Transverse colon (tissue), 4 donors: ENCODE measurements around the gene DIPK1A. TPM values are rescaled to one million over a fixed set of nuclear protein-coding genes. Genes with fewer than 3 reads are reported as not detected.

Experiments
- DNase-seq: peaks from one replicate; pipeline ENCODE4 v3.0.0-alpha.2; 2019
- H3K27ac ChIP-seq, 4 donors: fragments of 200-600 bp; sonication (generic); 2 replicates each; pipeline ENCODE4 v1.5.1; 2016 to 2018; ENCODE audit warnings: inconsistent platforms in 4 of 4
- H3K27me3 ChIP-seq: fragments of 200-600 bp; sonication (generic); 2 replicates; pipeline ENCODE4 v1.5.1; 2017; ENCODE audit warnings: inconsistent platforms
- H3K36me3 ChIP-seq, 4 donors: fragments of 200-600 bp; sonication (generic); 2 replicates each; pipeline ENCODE4 v1.5.1; 2017 to 2019; ENCODE audit warnings: inconsistent platforms in 4 of 4
- H3K4me1 ChIP-seq, 4 donors: fragments of 200-600 bp; sonication (generic); 2 replicates each; pipeline ENCODE4 v1.5.1; 2017 to 2020; ENCODE audit warnings: inconsistent platforms in 4 of 4
- H3K4me3 ChIP-seq, 4 donors: fragments of 200-600 bp; sonication (generic); 1 replicate in 1 of 4; 2 replicates in 3 of 4; pipeline versions ENCODE4 v1.5.1 to v1.6.1; 2017 to 2019; ENCODE audit warnings: inconsistent platforms in 4 of 4
- H3K9me3 ChIP-seq, 2 donors: fragments of 200-600 bp; sonication (generic); 2 replicates each; pipeline ENCODE4 v1.5.1; 2017 to 2019; ENCODE audit warnings: inconsistent platforms in 2 of 2
- CTCF ChIP-seq, 5 experiments: fragments of 200-600 bp in 3 of 5; fragments of 450-650 bp in 2 of 5; sonication (generic) in 3 of 5; IDR thresholded peaks; 1 replicate in 2 of 5; 2 replicates in 3 of 5; pipeline ENCODE4 v1.5.1; 2016 to 2017; ENCODE audit warnings: antibody characterized with exemption in 5 of 5, inconsistent platforms in 3 of 5, mild to moderate bottlenecking in 2 of 5, moderate library complexity in 1 of 5
- EP300 ChIP-seq: sonication (generic); formaldehyde crosslinking; IDR thresholded peaks from one replicate; pipeline ENCODE4 v1.6.1; 2017; ENCODE audit warnings: antibody characterized with exemption, low read depth
- POLR2A ChIP-seq: fragments of 450-650 bp; IDR thresholded peaks from one replicate; pipeline ENCODE4 v1.6.1; 2016; ENCODE audit warnings: antibody characterized with exemption, mild to moderate bottlenecking, moderate library complexity
- POLR2AphosphoS5 ChIP-seq, 3 donors: sonication (generic); formaldehyde crosslinking; IDR thresholded peaks; one replicate each; pipeline ENCODE4 v1.6.1; 2016; ENCODE audit warnings: antibody characterized with exemption in 3 of 3
- WGBS, 2 donors: methylation state at CpG; one replicate each; pipeline ENCODE4 v1.1.5; 2018; ENCODE audit warnings: low coverage in 1 of 2; 5-methylcytosine and 5-hydroxymethylcytosine counted together
- in situ Hi-C, 4 donors: fragments of 200-750 bp; cut with MboI; loops; one replicate each; pipeline versions ENCODE4 v1.15.0 to v1.15.1; 2017; ENCODE audit warnings: low sequenced_read_pairs in 3 of 4, low pct_ligation_motif_present in 1 of 4, low pct_unique_long_range_greater_than_20kb in 1 of 4
- intact Hi-C: fragments of 100-400 bp; cut with DNase I; formaldehyde crosslinking; loops from one replicate; pipeline ENCODE4 v1.15.1; 2023; ENCODE audit warnings: low total_unique reads
- total RNA-seq, 4 donors: library from RNA; depleted of rRNA; stranded (reverse); fragments of >200 nt; gene quantifications; one replicate each; pipeline ENCODE4 v1.1.0, GENCODE V29; 2016

The DIPK1A gene
- total RNA-seq, 4 donors from 2014 or later = 6.0 to 17.9 (median 11.2) TPM

- no peak for TF ChIP-seq CTCF (IDR thresholded peaks at IDR 0.05)
- no peak for TF ChIP-seq EP300
- no peak for TF ChIP-seq POLR2A
- TF ChIP-seq POLR2AphosphoS5 (IDR thresholded peaks at IDR 0.05) = no peak
- no peaks in the 10 kb centered on the region for H3K27me3 ChIP-seq
- WGBS, 2 donors = 66 to 70% methylated on average over 3 to 5 of the region's 5 CpGs
- H3K9me3 ChIP-seq = no peaks in the 10 kb centered on the region
- peak overlapping the region; percentile 9 to 69 (median 61) for H3K27ac ChIP-seq
- peaks cover 0 to 43% (median 9%) of the 10 kb centered on the region in 4 donors for H3K4me1 ChIP-seq
- in situ Hi-C loops = no loop called here
- intact Hi-C loops = no loop called here
- H3K4me3 ChIP-seq = no peak overlapping the region
- peak; percentile 24 for DNase-seq
- no peaks in the 10 kb centered on the region for H3K36me3 ChIP-seq
Measured at GRCh38 chr1:92934395-92935378, 26.6 kb downstream of the DIPK1A start.

GRCh38 chr1:92933459-92933858 is 27.8 kb downstream of the DIPK1A start:
- Histone ChIP-seq H3K4me3 (no peak overlapping the region), H3K27ac (peak overlapping the region; percentile 9 to 69 (median 61)), H3K36me3 (no peaks in the 10 kb centered on the region), H3K27me3 (no peaks in the 10 kb centered on the region), H3K9me3 (no peaks in the 10 kb centered on the region), H3K4me1 (peaks cover 0 to 43% (median 9%) of the 10 kb centered on the region in 4 donors)
- 33 to 38% methylated on average over 2 of the region's 2 CpGs for whole genome bisulfite sequencing, 2 donors
- TF ChIP-seq CTCF (IDR thresholded peaks at IDR 0.05) = no peak
- TF ChIP-seq EP300 = no peak
- no peak for TF ChIP-seq POLR2A
- no peak for TF ChIP-seq POLR2AphosphoS5 (IDR thresholded peaks at IDR 0.05)
- DNase-seq = no peak
- intact Hi-C loops (no loop called here), in situ Hi-C loops (no loop called here)

GRCh38 chr1:92931691-92932090 is 29.6 kb downstream of the DIPK1A start:
- Histone ChIP-seq H3K27ac (no peak overlapping the region), H3K4me3 (no peak overlapping the region), H3K4me1 (peaks cover 0 to 32% (median 9%) of the 10 kb centered on the region in 4 donors), H3K36me3 (no peaks in the 10 kb centered on the region), H3K9me3 (no peaks in the 10 kb centered on the region), H3K27me3 (no peaks in the 10 kb centered on the region)
- TF ChIP-seq CTCF (IDR thresholded peaks at IDR 0.05) = no peak
- no peak for TF ChIP-seq POLR2A
- TF ChIP-seq POLR2AphosphoS5 (IDR thresholded peaks at IDR 0.05) = no peak
- in situ Hi-C loops (no loop called here), intact Hi-C loops (no loop called here)
- no peak for DNase-seq
- 78 to 83% methylated on average over 4 of the region's 4 CpGs for WGBS, 2 donors

GRCh38 chr1:92929461-92929860 is 31.8 kb downstream of the DIPK1A start:
- Histone ChIP-seq H3K36me3 (no peaks in the 10 kb centered on the region), H3K4me1 (peaks cover 0 to 20% (median 5%) of the 10 kb centered on the region in 4 donors), H3K27ac (no peak overlapping the region), H3K27me3 (no peaks in the 10 kb centered on the region), H3K4me3 (no peak overlapping the region), H3K9me3 (no peaks in the 10 kb centered on the region)
- intact Hi-C loops = no loop called here
- 56 to 64% methylated on average over 1 of the region's 1 CpG for WGBS, 2 donors
- TF ChIP-seq EP300 = no peak
- no peak for TF ChIP-seq CTCF (IDR thresholded peaks at IDR 0.05)
- TF ChIP-seq POLR2AphosphoS5 (IDR thresholded peaks at IDR 0.05) = no peak
- TF ChIP-seq POLR2A = no peak
- in situ Hi-C loops = no loop called here
- DNase-seq = no peak
